NCI-H2081 treated with DMSO at 0.1 percent for 48 hours (cell line): ENCODE results near the gene TRIM46.

Experiments
- DNase-seq: peaks from one replicate; lab custom pipeline; 2025; lab: John Stamatoyannopoulos, UW

TRIM46 gene

GRCh38 chr1:155173478-155174323 lies at the start of gene TRIM46:
Gene TRIM46 (plus strand): TSS chr1:155173849. CDS start chr1:155173967, 118 bp downstream.
- peak; percentile 42 for DNase-seq

- DNase-seq, result no peak
Measured at GRCh38 chr1:155124503-155125463, 48.9 kb upstream of the TRIM46 start.

DNA sequence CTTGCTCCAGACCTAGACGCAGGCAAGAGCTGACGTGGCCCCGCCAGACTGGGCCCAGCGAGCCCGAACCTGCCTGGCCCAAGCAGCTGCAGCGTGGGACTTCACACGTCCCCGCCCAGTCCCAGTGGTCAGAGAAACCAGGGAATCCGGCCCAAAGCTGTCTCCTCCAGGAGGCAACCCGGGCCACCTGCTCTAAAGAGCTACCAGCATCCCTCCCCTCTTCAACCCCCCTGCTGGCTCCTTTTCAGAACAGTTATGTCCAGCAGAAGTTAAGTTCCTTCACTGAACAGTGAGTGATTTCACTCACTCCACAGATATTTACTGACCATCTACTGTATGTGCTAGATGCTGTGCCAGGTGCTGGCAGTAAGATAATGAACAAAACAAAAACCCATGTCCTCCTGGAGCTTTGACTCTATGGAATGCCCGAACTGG lies 48.1 kb upstream of the TRIM46 start:
- DNase-seq, result no peak

DNA sequence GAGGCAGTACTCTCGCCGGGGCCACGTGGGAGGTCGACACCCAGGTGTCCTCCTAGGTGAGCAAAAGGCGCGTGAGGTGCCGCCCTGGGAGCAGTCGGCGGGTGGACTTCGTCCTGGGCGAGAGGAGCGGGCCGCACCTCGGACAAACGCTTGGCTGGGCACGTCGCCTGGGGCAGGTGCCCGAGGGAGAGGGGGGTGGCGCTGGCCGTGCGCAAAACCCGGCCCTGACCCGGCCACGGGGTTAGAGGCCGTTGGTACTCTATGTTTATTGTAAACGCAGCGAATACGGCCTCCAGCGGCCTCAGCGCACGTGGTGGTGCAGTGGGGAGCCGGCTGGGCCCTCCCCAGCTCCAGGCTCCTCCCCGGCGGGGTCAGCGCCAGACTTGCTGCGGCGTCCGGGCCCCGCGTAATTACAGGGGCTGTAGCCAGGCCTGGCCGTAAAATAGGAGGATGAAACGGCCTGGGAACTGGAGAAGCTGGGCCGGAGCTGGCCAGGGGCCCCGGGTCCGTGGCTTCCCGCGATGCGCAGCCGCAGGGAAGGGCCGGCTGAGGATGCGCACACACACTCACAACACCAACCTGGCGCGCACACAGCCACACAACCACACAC lies 47.6 kb upstream of the TRIM46 start:
- no peak for DNase-seq

DNA sequence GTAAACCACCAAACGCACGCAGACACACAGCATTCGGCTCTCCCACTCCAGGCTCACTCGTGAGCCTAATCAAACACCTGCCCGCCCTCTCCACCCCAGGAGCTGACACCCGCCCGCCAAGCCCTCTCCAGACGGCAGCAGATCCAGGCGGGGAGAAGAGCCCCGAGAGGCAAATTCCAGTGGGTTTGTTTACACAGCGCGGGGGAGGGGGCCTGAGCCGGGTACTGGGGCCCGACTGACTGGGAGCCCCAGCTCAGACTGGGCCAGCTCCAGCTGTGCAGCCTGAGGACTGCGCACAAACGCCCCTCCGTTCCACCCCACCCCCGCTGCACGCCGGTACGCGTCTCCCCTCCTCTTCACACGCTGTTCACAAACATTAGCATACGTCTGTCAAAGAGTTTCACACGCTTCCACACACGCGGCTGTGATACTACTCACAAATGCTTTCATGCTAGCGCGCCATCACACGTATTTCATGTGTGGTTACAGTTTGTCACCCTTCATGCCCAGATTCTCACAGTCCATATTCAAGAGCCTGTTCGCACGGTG lies 47.0 kb upstream of the TRIM46 start:
- no peak for DNase-seq

DNA sequence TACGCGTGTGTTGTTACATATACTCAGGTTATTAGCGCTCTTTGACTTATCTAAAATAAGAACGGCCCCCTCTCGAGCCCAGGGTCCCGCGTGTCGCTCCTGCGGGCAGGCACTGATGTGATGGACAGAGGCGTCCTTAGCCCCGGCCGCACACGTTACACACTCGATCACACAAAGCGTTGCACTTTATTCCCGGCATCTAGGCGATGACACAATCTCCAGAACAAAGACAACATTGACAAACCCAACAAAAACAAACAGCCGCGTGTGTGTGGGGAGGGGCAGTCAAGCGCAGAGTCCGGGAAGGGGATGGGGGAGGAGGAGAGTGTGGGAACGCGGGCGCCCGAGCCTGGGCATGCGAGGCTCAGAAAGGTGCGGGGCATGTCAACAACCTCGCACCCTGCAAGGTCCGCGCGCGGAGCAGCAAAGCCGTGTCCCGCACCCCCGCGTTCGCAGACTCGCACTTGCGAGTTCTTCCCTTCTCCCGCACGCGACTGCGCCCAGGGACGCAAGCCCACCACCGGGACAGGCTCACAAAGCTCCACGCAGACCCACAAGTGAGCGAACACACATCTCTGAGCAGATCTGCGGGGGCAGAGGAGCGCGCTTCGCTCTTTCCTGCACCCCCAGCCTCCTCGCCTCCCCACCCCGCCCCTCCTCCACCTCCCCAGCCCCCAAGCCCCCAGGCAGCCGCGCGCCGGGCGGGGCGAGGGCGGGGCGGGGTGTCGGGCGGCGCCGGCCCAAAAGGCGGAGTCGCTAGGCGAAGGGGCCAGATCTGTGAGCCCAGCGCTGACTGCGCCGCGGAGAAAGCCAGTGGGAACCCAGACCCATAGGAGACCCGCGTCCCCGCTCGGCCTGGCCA lies 46.3 kb upstream of the TRIM46 start, which contains the start of gene EFNA1:
EFNA1 (plus strand) TSS at position 772 of the 862 bp plus-strand sequence. CDS start 102 bp downstream, outside the sequence.
- no peak for DNase-seq

- DNase-seq, result no peak
Measured at GRCh38 chr1:155127967-155128754, 45.5 kb upstream of the TRIM46 start.

DNA sequence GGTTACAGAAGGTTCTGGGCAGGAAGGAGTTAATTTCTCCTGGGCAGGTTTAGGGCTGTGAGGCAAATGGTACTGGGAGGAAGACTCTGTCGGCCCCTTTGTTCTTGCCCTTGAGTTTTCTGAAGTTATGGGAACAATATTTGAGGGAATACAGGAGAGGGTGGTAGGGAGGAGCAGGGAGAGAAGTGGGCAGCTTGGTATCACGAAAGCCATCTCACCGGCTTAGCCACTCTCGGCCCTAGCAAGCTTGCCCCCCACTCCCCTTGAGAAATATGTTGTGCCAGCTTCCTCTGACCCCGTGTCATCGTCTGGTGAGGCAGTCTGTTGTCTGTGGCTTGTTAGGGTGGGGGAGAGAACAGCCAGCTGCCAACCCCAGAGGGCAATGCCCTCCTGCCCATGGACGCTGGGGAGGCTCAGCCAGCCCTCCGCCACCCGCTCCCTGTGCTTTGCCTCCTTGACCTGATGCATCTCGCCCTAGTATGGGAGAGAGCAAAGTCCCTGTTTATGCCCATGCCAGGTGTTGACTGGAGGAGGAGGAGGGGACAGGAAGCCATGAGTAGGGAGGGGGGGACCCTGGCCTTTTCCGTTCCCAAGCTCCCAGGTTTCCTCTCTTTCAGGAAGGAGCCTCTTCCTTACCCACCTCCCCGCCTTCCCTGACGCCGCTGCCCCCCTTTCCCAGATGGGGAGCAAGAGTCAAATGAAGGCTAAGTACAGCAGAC lies 44.7 kb upstream of the TRIM46 start:
- no peak for DNase-seq

- DNase-seq, result no peak
Measured at GRCh38 chr1:155130272-155131006, 43.2 kb upstream of the TRIM46 start.

- no peak for DNase-seq
Measured at GRCh38 chr1:155131285-155131684, 42.4 kb upstream of the TRIM46 start.

GRCh38 chr1:155131856-155132255 lies 41.8 kb upstream of the TRIM46 start:
- no peak for DNase-seq

GRCh38 chr1:155133799-155134281 lies 39.8 kb upstream of the TRIM46 start:
- no peak for DNase-seq

DNA sequence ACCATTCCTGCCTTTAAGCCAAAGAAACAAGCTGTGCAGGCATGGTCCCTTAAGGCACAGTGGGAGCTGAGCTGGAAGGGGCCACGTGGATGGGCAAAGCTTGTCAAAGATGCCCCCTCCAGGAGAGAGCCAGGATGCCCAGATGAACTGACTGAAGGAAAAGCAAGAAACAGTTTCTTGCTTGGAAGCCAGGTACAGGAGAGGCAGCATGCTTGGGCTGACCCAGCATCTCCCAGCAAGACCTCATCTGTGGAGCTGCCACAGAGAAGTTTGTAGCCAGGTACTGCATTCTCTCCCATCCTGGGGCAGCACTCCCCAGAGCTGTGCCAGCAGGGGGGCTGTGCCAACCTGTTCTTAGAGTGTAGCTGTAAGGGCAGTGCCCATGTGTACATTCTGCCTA lies 39.3 kb upstream of the TRIM46 start:
- DNase-seq, result no peak

DNA sequence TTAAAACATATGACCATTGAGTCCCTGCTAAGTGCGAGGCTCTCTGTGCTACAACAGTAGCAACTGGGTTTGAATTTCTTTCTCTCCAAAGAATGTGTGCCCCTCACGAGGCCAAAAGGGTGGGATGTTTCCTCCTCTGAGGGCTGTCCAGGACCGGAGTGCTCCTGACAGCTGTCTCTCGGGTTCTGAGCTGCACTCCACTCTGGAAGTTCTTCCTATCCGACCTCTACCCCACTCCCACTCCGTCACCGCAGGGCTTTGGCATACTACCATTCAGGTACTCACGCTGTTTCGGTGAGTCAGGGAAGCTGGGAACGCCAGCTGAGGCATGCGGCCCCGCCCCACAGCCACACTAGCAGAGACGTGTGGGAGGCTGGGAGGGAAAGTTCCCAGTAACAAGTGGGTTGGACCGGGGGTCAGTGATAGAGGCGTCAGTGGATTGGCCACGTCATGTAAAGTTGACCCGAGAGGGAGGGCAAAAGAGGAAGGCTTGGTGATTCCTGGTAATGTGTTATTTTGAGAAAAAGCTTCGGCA lies 38.7 kb upstream of the TRIM46 start:
- DNase-seq, result no peak

DNA sequence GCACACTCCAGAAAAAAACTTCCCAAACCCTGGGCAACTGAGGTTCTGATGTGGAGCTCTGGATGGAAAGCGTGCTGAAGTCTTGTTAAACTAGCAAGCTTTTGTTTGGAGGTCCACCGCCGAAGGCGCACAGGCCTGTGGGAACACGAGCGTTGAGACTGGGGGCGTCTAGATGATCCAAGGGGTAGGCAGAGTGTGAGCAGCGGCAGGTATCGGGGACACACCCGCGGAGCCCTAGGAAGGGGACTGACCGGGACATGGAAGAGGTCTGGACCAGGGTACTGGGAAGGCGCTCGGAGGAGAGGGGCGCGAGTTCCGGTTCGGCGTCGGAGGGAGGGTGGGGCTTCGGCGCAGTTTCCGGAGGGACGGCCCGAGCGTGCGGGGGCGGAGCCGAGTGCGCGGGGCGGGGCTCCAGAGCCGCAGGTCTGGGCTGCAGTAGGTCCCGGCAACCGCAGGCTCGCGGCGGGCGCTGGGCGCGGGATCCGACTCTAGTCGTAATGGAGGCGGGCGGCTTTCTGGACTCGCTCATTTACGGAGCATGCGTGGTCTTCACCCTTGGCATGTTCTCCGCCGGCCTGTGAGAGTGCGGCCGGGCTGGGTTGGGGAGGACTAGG lies 38.1 kb upstream of the TRIM46 start, which contains the start of gene SLC50A1:
SLC50A1 (plus strand) TSS at position 438 of the 614 bp plus-strand sequence; CDS start at position 498, 60 bp downstream.
- DNase-seq, result peak; percentile 80

DNA sequence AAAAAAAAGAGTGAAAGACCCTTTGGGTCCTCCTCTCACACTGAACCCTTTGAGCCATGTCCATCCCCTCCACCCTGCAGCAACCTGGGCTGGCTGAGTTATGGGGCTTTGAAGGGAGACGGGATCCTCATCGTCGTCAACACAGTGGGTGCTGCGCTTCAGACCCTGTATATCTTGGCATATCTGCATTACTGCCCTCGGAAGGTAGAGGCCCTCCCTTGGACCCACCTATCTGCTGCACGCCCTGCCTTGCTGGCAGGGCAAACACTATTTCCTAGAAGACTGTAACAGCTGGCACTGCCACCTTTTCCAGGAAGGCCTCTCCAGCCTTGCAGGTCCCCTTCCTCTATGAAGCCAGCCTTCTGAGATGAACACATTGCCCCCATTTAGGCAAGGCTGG lies 36.9 kb upstream of the TRIM46 start:
- no peak for DNase-seq

GRCh38 chr1:155137154-155137949 lies 36.3 kb upstream of the TRIM46 start:
- DNase-seq, result no peak
